GM12873 (cell line): ENCODE measurements around the gene TMEM97.

Experiments used
- CTCF ChIP-seq: IDR thresholded peaks from 2 replicates; pipeline ENCODE4 v1.5.1; 2012; ENCODE audit warnings: low read depth, mild to moderate bottlenecking, moderate library complexity, low read length, control low read depth; ENCODE audit not compliant: insufficient read depth; ENCODE audit errors: missing control alignments

Gene TMEM97

GRCh38 chr17:28368915-28369683, 50.1 kb downstream of the TMEM97 start:
- TF ChIP-seq CTCF, result no peak

GRCh38 chr17:28369684-28370034, 50.7 kb downstream of the TMEM97 start:
- no peak for TF ChIP-seq CTCF

- no peak for TF ChIP-seq CTCF
These were observed 51.2 kb downstream of the TMEM97 start, which contains the start of gene VTN for GRCh38 chr17:28370035-28370743. TSS of gene VTN (minus strand) at chr17:28370307. CDS start at chr17:28370203, 104 bp downstream.

DNA sequence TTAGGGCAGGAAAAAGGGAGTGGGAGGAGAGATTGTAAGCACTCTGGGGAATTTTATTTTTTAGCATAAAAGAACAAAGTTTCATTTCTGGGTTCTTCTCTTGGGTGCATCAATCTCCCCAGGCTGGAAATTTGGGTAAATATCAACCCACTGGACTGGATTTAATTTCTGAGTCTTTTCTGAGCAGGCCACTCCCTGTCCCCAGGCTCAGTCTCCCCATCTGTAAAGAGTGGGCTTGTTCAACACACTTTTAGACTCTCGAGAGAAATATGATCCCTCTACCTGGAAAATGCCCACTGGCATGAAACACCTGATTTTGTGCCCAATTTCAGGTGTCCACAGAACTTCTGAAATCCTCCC, 51.7 kb downstream of the TMEM97 start:
- TF ChIP-seq CTCF, result no peak

DNA sequence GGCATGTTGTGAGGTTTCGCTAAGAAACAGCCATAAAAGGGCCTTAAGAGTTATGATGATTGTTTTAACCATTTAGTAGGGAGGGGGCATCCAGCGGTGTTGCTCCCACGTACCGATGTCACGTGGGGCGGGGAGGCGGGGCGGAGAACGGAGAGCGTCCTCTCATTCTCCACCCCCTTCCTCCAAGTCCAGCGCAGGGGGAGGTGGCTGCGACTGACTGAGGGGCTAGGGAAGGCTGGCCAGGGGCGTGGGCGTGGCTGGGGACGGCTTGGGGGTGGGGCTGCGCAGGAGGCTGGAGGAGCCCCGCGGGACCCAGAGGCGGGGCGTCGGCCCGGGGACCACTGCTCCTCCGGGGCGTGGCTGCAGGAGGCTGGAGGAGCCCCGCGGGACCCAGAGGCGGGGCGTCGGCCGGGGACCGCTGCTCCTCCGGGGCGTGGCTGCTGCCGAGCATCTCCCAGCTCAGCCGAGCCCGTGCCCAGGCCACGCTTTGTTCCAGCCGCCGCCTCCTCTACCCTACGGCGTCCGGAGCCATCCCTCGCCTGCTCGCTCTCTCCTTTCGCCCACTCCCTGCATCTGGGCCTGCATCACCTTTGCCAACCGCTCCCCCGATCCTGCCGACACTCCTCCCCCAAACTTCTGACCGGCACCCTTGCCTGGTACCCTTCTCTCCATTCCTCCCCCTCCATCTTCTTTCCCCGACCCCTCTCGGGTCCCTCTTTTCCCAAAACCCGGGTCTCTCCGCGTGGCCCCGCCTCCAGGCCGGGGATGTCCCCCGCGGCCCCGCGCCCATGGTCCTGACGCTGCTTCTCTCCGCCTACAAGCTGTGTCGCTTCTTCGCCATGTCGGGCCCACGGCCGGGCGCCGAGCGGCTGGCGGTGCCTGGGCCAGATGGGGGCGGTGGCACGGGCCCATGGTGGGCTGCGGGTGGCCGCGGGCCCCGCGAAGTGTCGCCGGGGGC, 52.5 kb downstream of the TMEM97 start, which contains the start of gene SARM1:
TSS of gene SARM1 (plus strand) at position 450 of the 958 bp plus-strand sequence. CDS start at position 789, 339 bp downstream.
- no peak for TF ChIP-seq CTCF

- TF ChIP-seq CTCF, result no peak
These were observed 53.4 kb downstream of the TMEM97 start for GRCh38 chr17:28372203-28372944.
